WTC11 (cell line): ENCODE results near the gene NNMT. TPM values are rescaled to one million over a fixed set of nuclear protein-coding genes. Genes with fewer than 3 reads are reported as not detected.

Source experiments
- ATAC-seq: fragments of 200-7000 bp; cut with Tn5 transposase; 2 replicates; pipeline ENCODE4 v1.10.0; 2021; ENCODE audit warnings: mild to moderate bottlenecking, moderate library complexity
- CTCF ChIA-PET: fragments of 300-600 bp; sonication (Branson Sonifier 250); formaldehyde crosslinking; loops from one replicate; lab custom pipeline; 2021; ENCODE audit warnings: antibody characterized with exemption; lab: Charles Lee
- POLR2A ChIA-PET: fragments of 350-600 bp; sonication (Branson Sonifier 250); formaldehyde crosslinking; loops from one replicate; lab custom pipeline; 2021; ENCODE audit warnings: antibody characterized with exemption; lab: Charles Lee
- DNase-seq: peaks from one replicate; pipeline ENCODE4 v3.0.0; 2021; ENCODE audit warnings: low spot score
- H3K27ac Mint-ChIP-seq: 2 replicates; pipeline ENCODE4 v1.8.0; 2021; ENCODE audit warnings: mixed read lengths
- H3K27me3 Mint-ChIP-seq: 2 replicates; pipeline ENCODE4 v1.8.0; 2021; ENCODE audit warnings: low read depth, mild to moderate bottlenecking, moderate library complexity, mixed read lengths
- H3K36me3 Mint-ChIP-seq: 2 replicates; pipeline ENCODE4 v1.8.0; 2021; ENCODE audit warnings: mixed read lengths
- H3K4me1 Mint-ChIP-seq: 2 replicates; pipeline ENCODE4 v1.8.0; 2022; ENCODE audit warnings: mixed read lengths
- H3K4me3 Mint-ChIP-seq: 2 replicates; pipeline ENCODE4 v1.8.0; 2021; ENCODE audit warnings: mild to moderate bottlenecking, moderate library complexity, mixed read lengths
- H3K9me3 Mint-ChIP-seq: 2 replicates; pipeline ENCODE4 v1.8.0; 2021; ENCODE audit warnings: mixed read lengths
- FOXP1 ChIP-seq: sonication (generic); formaldehyde crosslinking; IDR thresholded peaks from 2 replicates; pipeline ENCODE4 v1.8.0; 2022; ENCODE audit warnings: missing genetic modification reagents, mild to moderate bottlenecking, moderate library complexity, borderline replicate concordance
- GABPB1 ChIP-seq: sonication (generic); formaldehyde crosslinking; IDR thresholded peaks from 2 replicates; pipeline ENCODE4 v1.8.1; 2023; ENCODE audit warnings: mild to moderate bottlenecking, missing genetic modification reagents
- HMGA2 ChIP-seq: fragments of 250-450 bp; sonication (Bioruptor Pico); IDR thresholded peaks from 2 replicates; pipeline ENCODE4 v1.4.0; 2021; ENCODE audit warnings: mild to moderate bottlenecking, moderate library complexity
- IRF2 ChIP-seq: sonication (generic); formaldehyde crosslinking; IDR thresholded peaks from 2 replicates; pipeline ENCODE4 v1.8.0; 2022; ENCODE audit warnings: low read depth, missing genetic modification reagents, borderline replicate concordance
- MYBL2 ChIP-seq: sonication (generic); formaldehyde crosslinking; IDR thresholded peaks from 2 replicates; pipeline ENCODE4 v1.8.1; 2023; ENCODE audit warnings: mild to moderate bottlenecking, moderate library complexity, missing genetic modification reagents
- NFE2L1 ChIP-seq: sonication (generic); formaldehyde crosslinking; IDR thresholded peaks from 2 replicates; pipeline ENCODE4 v1.8.1; 2023; ENCODE audit warnings: missing genetic modification reagents
- NR3C1 ChIP-seq: sonication (generic); formaldehyde crosslinking; conservative IDR thresholded peaks from 2 replicates; pipeline ENCODE4 v1.8.1; 2023; ENCODE audit warnings: low read depth, mild to moderate bottlenecking, missing genetic modification reagents
- PRRX2 ChIP-seq: fragments of 250-450 bp; sonication (Bioruptor Pico); IDR thresholded peaks from 2 replicates; pipeline ENCODE4 v1.8.0; 2021; ENCODE audit warnings: mild to moderate bottlenecking
- SOX15 ChIP-seq: fragments of 250-450 bp; sonication (Bioruptor Pico); IDR thresholded peaks from 2 replicates; pipeline ENCODE4 v1.9.0; 2021; ENCODE audit warnings: mild to moderate bottlenecking
- SP1 ChIP-seq: sonication (generic); formaldehyde crosslinking; conservative IDR thresholded peaks from 2 replicates; pipeline ENCODE4 v1.8.1; 2022; ENCODE audit warnings: missing genetic modification reagents
- ZNF121 ChIP-seq: sonication (generic); formaldehyde crosslinking; IDR thresholded peaks from 2 replicates; pipeline ENCODE4 v1.8.0; 2023; ENCODE audit warnings: missing genetic modification reagents
- ZNF138 ChIP-seq: sonication (generic); formaldehyde crosslinking; conservative IDR thresholded peaks from 2 replicates; pipeline ENCODE4 v1.8.1; 2022; ENCODE audit warnings: mild to moderate bottlenecking, moderate library complexity, missing genetic modification reagents
- ZNF232 ChIP-seq: sonication (generic); formaldehyde crosslinking; IDR thresholded peaks from 2 replicates; pipeline ENCODE4 v1.8.0; 2022; ENCODE audit warnings: mild to moderate bottlenecking, missing genetic modification reagents
- ZNF416 ChIP-seq: fragments of 250-450 bp; sonication (Bioruptor Pico); IDR thresholded peaks from 2 replicates; pipeline ENCODE4 v1.9.0; 2021; ENCODE audit warnings: mild to moderate bottlenecking, inconsistent platforms
- ZNF423 ChIP-seq: fragments of 250-450 bp; sonication (Bioruptor Pico); IDR thresholded peaks from 2 replicates; pipeline ENCODE4 v2.1.2; 2022; ENCODE audit warnings: mild to moderate bottlenecking, moderate library complexity
- ZNF671 ChIP-seq: fragments of 250-450 bp; sonication (Bioruptor Pico); IDR thresholded peaks from 2 replicates; pipeline ENCODE4 v1.8.0; 2021; ENCODE audit warnings: mild to moderate bottlenecking
- total RNA-seq: library from RNA; stranded (reverse); gene quantifications from 3 replicates; pipeline ENCODE4 v1.2.3, GENCODE V29; 2021
- TF ChIP-seq, protein P1 (sequence below): fragments of 250-450 bp; sonication (Bioruptor Pico); IDR thresholded peaks from 2 replicates; pipeline ENCODE4 v1.9.0; 2021; ENCODE audit warnings: mild to moderate bottlenecking, borderline replicate concordance
- TF ChIP-seq, protein P2 (sequence below): sonication (generic); formaldehyde crosslinking; IDR thresholded peaks from 2 replicates; pipeline ENCODE4 v1.8.1; 2023; ENCODE audit warnings: mild to moderate bottlenecking, missing genetic modification reagents, borderline replicate concordance
- TF ChIP-seq, protein P3 (sequence below): fragments of 200-600 bp; IDR thresholded peaks from 2 replicates; pipeline ENCODE4 v1.8.0; 2022; ENCODE audit warnings: antibody characterized with exemption
- TF ChIP-seq, protein P4 (sequence below): sonication (generic); formaldehyde crosslinking; IDR thresholded peaks from 2 replicates; pipeline ENCODE4 v1.8.1; 2023; ENCODE audit warnings: mild to moderate bottlenecking, missing genetic modification reagents
- TF ChIP-seq, protein P5 (sequence below): sonication (generic); formaldehyde crosslinking; IDR thresholded peaks from 2 replicates; pipeline ENCODE4 v1.8.0; 2023; ENCODE audit warnings: missing genetic modification reagents
- TF ChIP-seq, protein P6 (sequence below): sonication (generic); formaldehyde crosslinking; IDR thresholded peaks from 2 replicates; pipeline ENCODE4 v1.8.1; 2023; ENCODE audit warnings: mild to moderate bottlenecking, moderate library complexity, missing genetic modification reagents

NNMT gene
- total RNA-seq, 1 experiment from 2014 or later = 0.50 TPM

DNA sequence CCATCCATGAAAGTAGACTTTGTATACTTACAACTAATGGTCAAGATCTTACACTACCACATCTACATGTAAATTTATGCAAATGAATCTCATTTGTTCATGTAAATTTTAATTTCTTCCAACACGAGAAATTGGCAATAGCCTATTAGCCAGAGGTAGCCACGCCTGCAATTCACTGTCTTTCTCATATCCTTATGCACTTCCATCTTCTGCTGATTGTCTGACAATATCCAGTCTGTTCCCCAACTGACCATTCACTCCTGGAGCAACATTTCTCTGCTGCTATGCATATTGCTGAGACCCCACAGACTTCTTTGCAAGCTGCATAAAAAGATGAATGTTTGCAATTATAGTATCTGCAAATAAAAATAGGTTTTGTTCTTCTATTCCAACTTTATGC is 2.5 kb downstream of the NNMT start:
- CTCF ChIA-PET = no interaction called here
- H3K9me3 Mint-ChIP-seq = peaks cover 36% of the 10 kb centered on the region
- no peak for ATAC-seq
- POLR2A ChIA-PET = no interaction called here
- no peaks in the 10 kb centered on the region for H3K4me1 Mint-ChIP-seq
- TF ChIP-seq, protein P1, sequence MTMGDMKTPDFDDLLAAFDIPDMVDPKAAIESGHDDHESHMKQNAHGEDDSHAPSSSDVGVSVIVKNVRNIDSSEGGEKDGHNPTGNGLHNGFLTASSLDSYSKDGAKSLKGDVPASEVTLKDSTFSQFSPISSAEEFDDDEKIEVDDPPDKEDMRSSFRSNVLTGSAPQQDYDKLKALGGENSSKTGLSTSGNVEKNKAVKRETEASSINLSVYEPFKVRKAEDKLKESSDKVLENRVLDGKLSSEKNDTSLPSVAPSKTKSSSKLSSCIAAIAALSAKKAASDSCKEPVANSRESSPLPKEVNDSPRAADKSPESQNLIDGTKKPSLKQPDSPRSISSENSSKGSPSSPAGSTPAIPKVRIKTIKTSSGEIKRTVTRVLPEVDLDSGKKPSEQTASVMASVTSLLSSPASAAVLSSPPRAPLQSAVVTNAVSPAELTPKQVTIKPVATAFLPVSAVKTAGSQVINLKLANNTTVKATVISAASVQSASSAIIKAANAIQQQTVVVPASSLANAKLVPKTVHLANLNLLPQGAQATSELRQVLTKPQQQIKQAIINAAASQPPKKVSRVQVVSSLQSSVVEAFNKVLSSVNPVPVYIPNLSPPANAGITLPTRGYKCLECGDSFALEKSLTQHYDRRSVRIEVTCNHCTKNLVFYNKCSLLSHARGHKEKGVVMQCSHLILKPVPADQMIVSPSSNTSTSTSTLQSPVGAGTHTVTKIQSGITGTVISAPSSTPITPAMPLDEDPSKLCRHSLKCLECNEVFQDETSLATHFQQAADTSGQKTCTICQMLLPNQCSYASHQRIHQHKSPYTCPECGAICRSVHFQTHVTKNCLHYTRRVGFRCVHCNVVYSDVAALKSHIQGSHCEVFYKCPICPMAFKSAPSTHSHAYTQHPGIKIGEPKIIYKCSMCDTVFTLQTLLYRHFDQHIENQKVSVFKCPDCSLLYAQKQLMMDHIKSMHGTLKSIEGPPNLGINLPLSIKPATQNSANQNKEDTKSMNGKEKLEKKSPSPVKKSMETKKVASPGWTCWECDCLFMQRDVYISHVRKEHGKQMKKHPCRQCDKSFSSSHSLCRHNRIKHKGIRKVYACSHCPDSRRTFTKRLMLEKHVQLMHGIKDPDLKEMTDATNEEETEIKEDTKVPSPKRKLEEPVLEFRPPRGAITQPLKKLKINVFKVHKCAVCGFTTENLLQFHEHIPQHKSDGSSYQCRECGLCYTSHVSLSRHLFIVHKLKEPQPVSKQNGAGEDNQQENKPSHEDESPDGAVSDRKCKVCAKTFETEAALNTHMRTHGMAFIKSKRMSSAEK = no peak
- no peak for TF ChIP-seq SOX15
- TF ChIP-seq FOXP1 (CRISPR knock-in tag) = no peak
- no peak for TF ChIP-seq ZNF416 (CRISPR knock-in tag)
- TF ChIP-seq, protein P2, sequence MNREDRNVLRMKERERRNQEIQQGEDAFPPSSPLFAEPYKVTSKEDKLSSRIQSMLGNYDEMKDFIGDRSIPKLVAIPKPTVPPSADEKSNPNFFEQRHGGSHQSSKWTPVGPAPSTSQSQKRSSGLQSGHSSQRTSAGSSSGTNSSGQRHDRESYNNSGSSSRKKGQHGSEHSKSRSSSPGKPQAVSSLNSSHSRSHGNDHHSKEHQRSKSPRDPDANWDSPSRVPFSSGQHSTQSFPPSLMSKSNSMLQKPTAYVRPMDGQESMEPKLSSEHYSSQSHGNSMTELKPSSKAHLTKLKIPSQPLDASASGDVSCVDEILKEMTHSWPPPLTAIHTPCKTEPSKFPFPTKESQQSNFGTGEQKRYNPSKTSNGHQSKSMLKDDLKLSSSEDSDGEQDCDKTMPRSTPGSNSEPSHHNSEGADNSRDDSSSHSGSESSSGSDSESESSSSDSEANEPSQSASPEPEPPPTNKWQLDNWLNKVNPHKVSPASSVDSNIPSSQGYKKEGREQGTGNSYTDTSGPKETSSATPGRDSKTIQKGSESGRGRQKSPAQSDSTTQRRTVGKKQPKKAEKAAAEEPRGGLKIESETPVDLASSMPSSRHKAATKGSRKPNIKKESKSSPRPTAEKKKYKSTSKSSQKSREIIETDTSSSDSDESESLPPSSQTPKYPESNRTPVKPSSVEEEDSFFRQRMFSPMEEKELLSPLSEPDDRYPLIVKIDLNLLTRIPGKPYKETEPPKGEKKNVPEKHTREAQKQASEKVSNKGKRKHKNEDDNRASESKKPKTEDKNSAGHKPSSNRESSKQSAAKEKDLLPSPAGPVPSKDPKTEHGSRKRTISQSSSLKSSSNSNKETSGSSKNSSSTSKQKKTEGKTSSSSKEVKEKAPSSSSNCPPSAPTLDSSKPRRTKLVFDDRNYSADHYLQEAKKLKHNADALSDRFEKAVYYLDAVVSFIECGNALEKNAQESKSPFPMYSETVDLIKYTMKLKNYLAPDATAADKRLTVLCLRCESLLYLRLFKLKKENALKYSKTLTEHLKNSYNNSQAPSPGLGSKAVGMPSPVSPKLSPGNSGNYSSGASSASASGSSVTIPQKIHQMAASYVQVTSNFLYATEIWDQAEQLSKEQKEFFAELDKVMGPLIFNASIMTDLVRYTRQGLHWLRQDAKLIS (CRISPR knock-in tag) = no peak
- TF ChIP-seq, protein P3, sequence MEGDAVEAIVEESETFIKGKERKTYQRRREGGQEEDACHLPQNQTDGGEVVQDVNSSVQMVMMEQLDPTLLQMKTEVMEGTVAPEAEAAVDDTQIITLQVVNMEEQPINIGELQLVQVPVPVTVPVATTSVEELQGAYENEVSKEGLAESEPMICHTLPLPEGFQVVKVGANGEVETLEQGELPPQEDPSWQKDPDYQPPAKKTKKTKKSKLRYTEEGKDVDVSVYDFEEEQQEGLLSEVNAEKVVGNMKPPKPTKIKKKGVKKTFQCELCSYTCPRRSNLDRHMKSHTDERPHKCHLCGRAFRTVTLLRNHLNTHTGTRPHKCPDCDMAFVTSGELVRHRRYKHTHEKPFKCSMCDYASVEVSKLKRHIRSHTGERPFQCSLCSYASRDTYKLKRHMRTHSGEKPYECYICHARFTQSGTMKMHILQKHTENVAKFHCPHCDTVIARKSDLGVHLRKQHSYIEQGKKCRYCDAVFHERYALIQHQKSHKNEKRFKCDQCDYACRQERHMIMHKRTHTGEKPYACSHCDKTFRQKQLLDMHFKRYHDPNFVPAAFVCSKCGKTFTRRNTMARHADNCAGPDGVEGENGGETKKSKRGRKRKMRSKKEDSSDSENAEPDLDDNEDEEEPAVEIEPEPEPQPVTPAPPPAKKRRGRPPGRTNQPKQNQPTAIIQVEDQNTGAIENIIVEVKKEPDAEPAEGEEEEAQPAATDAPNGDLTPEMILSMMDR = no peak
- no peak for TF ChIP-seq SP1
- no peak for TF ChIP-seq PRRX2 (CRISPR knock-in tag)
- TF ChIP-seq, protein P4, sequence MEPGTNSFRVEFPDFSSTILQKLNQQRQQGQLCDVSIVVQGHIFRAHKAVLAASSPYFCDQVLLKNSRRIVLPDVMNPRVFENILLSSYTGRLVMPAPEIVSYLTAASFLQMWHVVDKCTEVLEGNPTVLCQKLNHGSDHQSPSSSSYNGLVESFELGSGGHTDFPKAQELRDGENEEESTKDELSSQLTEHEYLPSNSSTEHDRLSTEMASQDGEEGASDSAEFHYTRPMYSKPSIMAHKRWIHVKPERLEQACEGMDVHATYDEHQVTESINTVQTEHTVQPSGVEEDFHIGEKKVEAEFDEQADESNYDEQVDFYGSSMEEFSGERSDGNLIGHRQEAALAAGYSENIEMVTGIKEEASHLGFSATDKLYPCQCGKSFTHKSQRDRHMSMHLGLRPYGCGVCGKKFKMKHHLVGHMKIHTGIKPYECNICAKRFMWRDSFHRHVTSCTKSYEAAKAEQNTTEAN (CRISPR knock-in tag) = no peak
- TF ChIP-seq GABPB1 = no peak
- no peak for TF ChIP-seq ZNF423
- TF ChIP-seq NR3C1 (CRISPR knock-in tag) = no peak
- no peak for TF ChIP-seq ZNF232
- TF ChIP-seq ZNF671 (CRISPR knock-in tag) = no peak
- no peaks in the 10 kb centered on the region for H3K27me3 Mint-ChIP-seq
- H3K27ac Mint-ChIP-seq = no peak overlapping the region
- no peak for DNase-seq
- H3K4me3 Mint-ChIP-seq = no peak overlapping the region
- peaks cover 13% of the 10 kb centered on the region for H3K36me3 Mint-ChIP-seq

DNA sequence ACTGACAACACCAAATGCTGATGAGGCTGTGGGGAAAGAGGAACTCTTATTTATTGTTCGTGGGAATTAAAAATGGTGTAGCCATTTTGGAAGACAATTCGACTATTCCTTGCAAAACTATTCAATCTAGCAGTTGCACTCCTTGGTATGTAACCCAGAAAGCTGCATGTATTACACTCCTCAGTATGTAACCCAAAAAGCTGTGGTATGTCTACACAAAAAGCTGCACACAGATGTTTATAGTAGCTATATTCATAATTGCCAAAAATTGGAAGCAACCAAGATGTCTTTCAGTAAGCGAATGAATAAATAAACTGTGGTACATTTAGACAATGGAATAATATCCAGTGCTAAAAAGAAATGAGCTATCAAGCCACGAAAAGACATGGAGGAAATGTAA is 4.9 kb downstream of the NNMT start:
- ChIA-PET POLR2A (no interaction called here), CTCF (no interaction called here)
- Mint-ChIP-seq H3K27me3 (no peaks in the 10 kb centered on the region), H3K4me3 (no peak overlapping the region), H3K9me3 (peaks cover 34% of the 10 kb centered on the region), H3K27ac (no peak overlapping the region), H3K36me3 (peaks cover 13% of the 10 kb centered on the region), H3K4me1 (no peaks in the 10 kb centered on the region)
- ATAC-seq (no peak), DNase-seq (no peak)
- TF ChIP-seq NFE2L1 (no peak), ZNF121 (CRISPR knock-in tag) (no peak), MYBL2 (CRISPR knock-in tag) (no peak), SP1 (no peak), IRF2 (CRISPR knock-in tag) (no peak), HMGA2 (CRISPR knock-in tag) (no peak), ZNF138 (CRISPR knock-in tag) (no peak)
- TF ChIP-seq, protein P5, sequence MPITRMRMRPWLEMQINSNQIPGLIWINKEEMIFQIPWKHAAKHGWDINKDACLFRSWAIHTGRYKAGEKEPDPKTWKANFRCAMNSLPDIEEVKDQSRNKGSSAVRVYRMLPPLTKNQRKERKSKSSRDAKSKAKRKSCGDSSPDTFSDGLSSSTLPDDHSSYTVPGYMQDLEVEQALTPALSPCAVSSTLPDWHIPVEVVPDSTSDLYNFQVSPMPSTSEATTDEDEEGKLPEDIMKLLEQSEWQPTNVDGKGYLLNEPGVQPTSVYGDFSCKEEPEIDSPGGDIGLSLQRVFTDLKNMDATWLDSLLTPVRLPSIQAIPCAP = no peak
- TF ChIP-seq, protein P6, sequence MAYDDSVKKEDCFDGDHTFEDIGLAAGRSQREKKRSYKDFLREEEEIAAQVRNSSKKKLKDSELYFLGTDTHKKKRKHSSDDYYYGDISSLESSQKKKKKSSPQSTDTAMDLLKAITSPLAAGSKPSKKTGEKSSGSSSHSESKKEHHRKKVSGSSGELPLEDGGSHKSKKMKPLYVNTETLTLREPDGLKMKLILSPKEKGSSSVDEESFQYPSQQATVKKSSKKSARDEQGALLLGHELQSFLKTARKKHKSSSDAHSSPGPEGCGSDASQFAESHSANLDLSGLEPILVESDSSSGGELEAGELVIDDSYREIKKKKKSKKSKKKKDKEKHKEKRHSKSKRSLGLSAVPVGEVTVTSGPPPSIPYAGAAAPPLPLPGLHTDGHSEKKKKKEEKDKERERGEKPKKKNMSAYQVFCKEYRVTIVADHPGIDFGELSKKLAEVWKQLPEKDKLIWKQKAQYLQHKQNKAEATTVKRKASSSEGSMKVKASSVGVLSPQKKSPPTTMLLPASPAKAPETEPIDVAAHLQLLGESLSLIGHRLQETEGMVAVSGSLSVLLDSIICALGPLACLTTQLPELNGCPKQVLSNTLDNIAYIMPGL (CRISPR knock-in tag) = no peak
